Measurements from ENCODE around the gene DBN1.

DNA sequence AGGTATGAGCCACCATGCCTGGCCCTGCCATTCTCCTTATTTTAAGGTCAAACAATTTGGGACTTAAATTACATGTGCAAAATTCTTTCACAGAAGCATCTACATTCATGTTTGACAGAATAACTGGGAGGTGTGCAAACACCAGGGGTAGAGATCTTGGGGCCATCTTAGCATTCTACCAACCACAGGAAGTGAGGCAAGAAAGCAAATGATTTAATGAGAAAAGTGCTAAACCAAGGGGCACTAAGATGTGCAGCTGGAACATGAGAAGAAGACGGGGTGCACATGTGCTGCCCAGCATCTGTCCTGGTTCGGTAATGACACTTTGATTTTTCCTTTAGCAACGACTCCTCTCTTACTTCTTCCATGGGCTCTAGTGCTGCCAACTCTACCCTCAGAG, 62.9 kb downstream of the DBN1 start:
- TF ChIP-seq, protein P1, sequence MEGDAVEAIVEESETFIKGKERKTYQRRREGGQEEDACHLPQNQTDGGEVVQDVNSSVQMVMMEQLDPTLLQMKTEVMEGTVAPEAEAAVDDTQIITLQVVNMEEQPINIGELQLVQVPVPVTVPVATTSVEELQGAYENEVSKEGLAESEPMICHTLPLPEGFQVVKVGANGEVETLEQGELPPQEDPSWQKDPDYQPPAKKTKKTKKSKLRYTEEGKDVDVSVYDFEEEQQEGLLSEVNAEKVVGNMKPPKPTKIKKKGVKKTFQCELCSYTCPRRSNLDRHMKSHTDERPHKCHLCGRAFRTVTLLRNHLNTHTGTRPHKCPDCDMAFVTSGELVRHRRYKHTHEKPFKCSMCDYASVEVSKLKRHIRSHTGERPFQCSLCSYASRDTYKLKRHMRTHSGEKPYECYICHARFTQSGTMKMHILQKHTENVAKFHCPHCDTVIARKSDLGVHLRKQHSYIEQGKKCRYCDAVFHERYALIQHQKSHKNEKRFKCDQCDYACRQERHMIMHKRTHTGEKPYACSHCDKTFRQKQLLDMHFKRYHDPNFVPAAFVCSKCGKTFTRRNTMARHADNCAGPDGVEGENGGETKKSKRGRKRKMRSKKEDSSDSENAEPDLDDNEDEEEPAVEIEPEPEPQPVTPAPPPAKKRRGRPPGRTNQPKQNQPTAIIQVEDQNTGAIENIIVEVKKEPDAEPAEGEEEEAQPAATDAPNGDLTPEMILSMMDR (IDR thresholded peaks at IDR 0.05) = no peak
- no peak for TF ChIP-seq POLR2A (IDR thresholded peaks at IDR 0.05)
